Activated naive CD4-positive, alpha-beta T cell treated with anti-CD3 and anti-CD28 coated beads, Interleukin-2, amount 10 ng/mL, durations not matched to agents 7 days and 5 days (primary cell): ENCODE results near the gene HP.
A peak's percentile ranks its signal among the peaks of the same experiment; 100 is the strongest.

Experiments used
- CTCF ChIA-PET: fragments of 350-600 bp; sonication (Branson Sonifier 250); formaldehyde crosslinking; loops from one replicate; lab custom pipeline; 2021; ENCODE audit warnings: antibody characterized with exemption; lab: Charles Lee
- DNase-seq: peaks from one replicate; pipeline ENCODE4 v3.0.0-alpha.2; 2020
- H3K27ac Mint-ChIP-seq: one replicate; pipeline ENCODE4 v1.8.0; 2021; ENCODE audit warnings: mild to moderate bottlenecking, moderate library complexity, mixed read lengths
- H3K27me3 Mint-ChIP-seq: one replicate; pipeline ENCODE4 v1.8.0; 2021; ENCODE audit warnings: mild to moderate bottlenecking, mixed read lengths
- H3K36me3 Mint-ChIP-seq: one replicate; pipeline ENCODE4 v1.8.0; 2021; ENCODE audit warnings: mixed read lengths
- H3K4me1 Mint-ChIP-seq: one replicate; pipeline ENCODE4 v1.8.0; 2021; ENCODE audit warnings: mixed read lengths
- H3K4me3 Mint-ChIP-seq: one replicate; pipeline ENCODE4 v1.8.0; 2021; ENCODE audit warnings: mild to moderate bottlenecking, moderate library complexity, mixed read lengths
- H3K9me3 Mint-ChIP-seq: one replicate; pipeline ENCODE4 v1.8.0; 2021; ENCODE audit warnings: mixed read lengths

Gene HP

GRCh38 chr16:72091217-72091616, 36.9 kb downstream of the HP start:
- CTCF ChIA-PET, result no interaction called here
- Mint-ChIP-seq H3K4me1 (peaks cover 42% of the 10 kb centered on the region), H3K9me3 (no peaks in the 10 kb centered on the region), H3K36me3 (peaks cover 34% of the 10 kb centered on the region), H3K4me3 (peak overlapping the region; percentile 97), H3K27me3 (no peaks in the 10 kb centered on the region), H3K27ac (no peak overlapping the region)
- no peak for DNase-seq

- no peak for DNase-seq
- peaks cover 38% of the 10 kb centered on the region for H3K36me3 Mint-ChIP-seq
- H3K27ac Mint-ChIP-seq, result peak overlapping the region; percentile 96
- CTCF ChIA-PET, result no interaction called here
- H3K4me1 Mint-ChIP-seq, result peaks cover 42% of the 10 kb centered on the region
- H3K9me3 Mint-ChIP-seq, result no peaks in the 10 kb centered on the region
- no peaks in the 10 kb centered on the region for H3K27me3 Mint-ChIP-seq
- peak overlapping the region; percentile 97 for H3K4me3 Mint-ChIP-seq
These were observed 38.6 kb downstream of the HP start for GRCh38 chr16:72092832-72093447.

- Mint-ChIP-seq H3K4me1 (peaks cover 42% of the 10 kb centered on the region), H3K4me3 (peak within 1 kb of the TSS; percentile 97), H3K36me3 (peaks cover 37% of the 10 kb centered on the region), H3K27ac (peak within 1 kb of the TSS; percentile 96), H3K27me3 (no peaks in the 10 kb centered on the region), H3K9me3 (no peaks in the 10 kb centered on the region)
- CTCF ChIA-PET, result no interaction called here
- DNase-seq, result peak; percentile 96
These were observed 39.4 kb downstream of the HP start, which contains the start of the genes DHX38 and TXNL4B for GRCh38 chr16:72093448-72094265. DHX38 (plus strand) TSS chr16:72093847; CDS start chr16:72096158, 2,311 bp downstream. TXNL4B (minus strand) TSS chr16:72093620; CDS start chr16:72090749, 2,871 bp downstream.

GRCh38 chr16:72094266-72094610, 39.9 kb downstream of the HP start:
- Mint-ChIP-seq H3K36me3 (peaks cover 38% of the 10 kb centered on the region), H3K4me1 (peaks cover 42% of the 10 kb centered on the region), H3K27me3 (no peaks in the 10 kb centered on the region), H3K9me3 (no peaks in the 10 kb centered on the region), H3K27ac (peak overlapping the region; percentile 96), H3K4me3 (peak overlapping the region; percentile 97)
- no peak for DNase-seq
- CTCF ChIA-PET, result no interaction called here

- Mint-ChIP-seq H3K9me3 (no peaks in the 10 kb centered on the region), H3K4me1 (peaks cover 15% of the 10 kb centered on the region), H3K27ac (no peak overlapping the region), H3K36me3 (peaks cover 70% of the 10 kb centered on the region), H3K27me3 (no peaks in the 10 kb centered on the region), H3K4me3 (no peak overlapping the region)
- DNase-seq, result no peak
- CTCF ChIA-PET, result interaction anchor here (0.8 to 1.8 kb wide), 3 partner anchors 9 to 599 kb away, joined by 3 to 13 read pairs (median 3); no protein-coding TSS in a partner anchor
These were observed 44.6 kb downstream of the HP start for GRCh38 chr16:72098936-72099335.

GRCh38 chr16:72099377-72099818, 45.1 kb downstream of the HP start:
- Mint-ChIP-seq H3K27me3 (no peaks in the 10 kb centered on the region), H3K4me1 (peaks cover 15% of the 10 kb centered on the region), H3K4me3 (no peak overlapping the region), H3K36me3 (peaks cover 75% of the 10 kb centered on the region), H3K27ac (no peak overlapping the region), H3K9me3 (no peaks in the 10 kb centered on the region)
- CTCF ChIA-PET, result interaction anchor here (0.7 to 1.4 kb wide), 3 partner anchors 10 to 404 kb away, joined by 3 to 4 read pairs (median 3); no protein-coding TSS in a partner anchor
- DNase-seq, result peak; percentile 68

- CTCF ChIA-PET, result no interaction called here
- DNase-seq, result no peak
- Mint-ChIP-seq H3K36me3 (peaks cover 85% of the 10 kb centered on the region), H3K27ac (no peak overlapping the region), H3K4me3 (no peak overlapping the region), H3K27me3 (no peaks in the 10 kb centered on the region), H3K9me3 (no peaks in the 10 kb centered on the region), H3K4me1 (no peaks in the 10 kb centered on the region)
These were observed 46.9 kb downstream of the HP start for GRCh38 chr16:72101195-72101594.

GRCh38 chr16:72104905-72105304, 50.6 kb downstream of the HP start:
- no peaks in the 10 kb centered on the region for H3K4me1 Mint-ChIP-seq
- H3K4me3 Mint-ChIP-seq, result no peak overlapping the region
- peaks cover 85% of the 10 kb centered on the region for H3K36me3 Mint-ChIP-seq
- H3K27me3 Mint-ChIP-seq, result no peaks in the 10 kb centered on the region
- H3K9me3 Mint-ChIP-seq, result no peaks in the 10 kb centered on the region
- CTCF ChIA-PET, result no interaction called here
- no peak for DNase-seq
- H3K27ac Mint-ChIP-seq, result no peak overlapping the region

GRCh38 chr16:72105978-72106377, 51.7 kb downstream of the HP start:
- H3K4me3 Mint-ChIP-seq, result no peak overlapping the region
- H3K27me3 Mint-ChIP-seq, result no peaks in the 10 kb centered on the region
- H3K36me3 Mint-ChIP-seq, result peaks cover 84% of the 10 kb centered on the region
- H3K4me1 Mint-ChIP-seq, result no peaks in the 10 kb centered on the region
- CTCF ChIA-PET, result no interaction called here
- no peak for DNase-seq
- H3K9me3 Mint-ChIP-seq, result no peaks in the 10 kb centered on the region
- no peak overlapping the region for H3K27ac Mint-ChIP-seq

- no peak for DNase-seq
- Mint-ChIP-seq H3K9me3 (no peaks in the 10 kb centered on the region), H3K36me3 (peaks cover 84% of the 10 kb centered on the region), H3K27me3 (no peaks in the 10 kb centered on the region), H3K27ac (no peak overlapping the region), H3K4me3 (no peak overlapping the region), H3K4me1 (no peaks in the 10 kb centered on the region)
- CTCF ChIA-PET, result no interaction called here
These were observed 53.1 kb downstream of the HP start for GRCh38 chr16:72107371-72107770.

GRCh38 chr16:72108353-72109102, 54.2 kb downstream of the HP start:
- Mint-ChIP-seq H3K36me3 (peaks cover 75% of the 10 kb centered on the region), H3K27me3 (no peaks in the 10 kb centered on the region), H3K4me1 (no peaks in the 10 kb centered on the region), H3K4me3 (no peak overlapping the region), H3K9me3 (no peaks in the 10 kb centered on the region), H3K27ac (no peak overlapping the region)
- no peak for DNase-seq
- CTCF ChIA-PET, result no interaction called here

- Mint-ChIP-seq H3K9me3 (no peaks in the 10 kb centered on the region), H3K27me3 (no peaks in the 10 kb centered on the region), H3K27ac (no peak overlapping the region), H3K4me3 (no peak overlapping the region), H3K36me3 (peaks cover 67% of the 10 kb centered on the region), H3K4me1 (no peaks in the 10 kb centered on the region)
- CTCF ChIA-PET, result no interaction called here
- DNase-seq, result no peak
These were observed 55.0 kb downstream of the HP start for GRCh38 chr16:72109300-72109699.

- H3K4me3 Mint-ChIP-seq, result no peak overlapping the region
- no peak overlapping the region for H3K27ac Mint-ChIP-seq
- H3K4me1 Mint-ChIP-seq, result no peaks in the 10 kb centered on the region
- peaks cover 65% of the 10 kb centered on the region for H3K36me3 Mint-ChIP-seq
- DNase-seq, result no peak
- CTCF ChIA-PET, result no interaction called here
- no peaks in the 10 kb centered on the region for H3K27me3 Mint-ChIP-seq
- no peaks in the 10 kb centered on the region for H3K9me3 Mint-ChIP-seq
These were observed 55.7 kb downstream of the HP start for GRCh38 chr16:72109966-72110530.
